B cell (primary cell): ENCODE measurements around the gene NDOR1. TPM values are rescaled to one million over a fixed set of nuclear protein-coding genes. Genes with fewer than 3 reads are reported as not detected.
A peak's percentile ranks its signal among the peaks of the same experiment; 100 is the strongest.

Source experiments
- ATAC-seq: fragments of 200-7000 bp; cut with Tn5 transposase; one replicate; pipeline ENCODE4 v1.10.0; 2021; ENCODE audit warnings: low read depth, mild to moderate bottlenecking, moderate number of reproducible peaks, moderate library complexity
- CTCF ChIA-PET: fragments of 350-600 bp; sonication (Branson Sonifier 250); formaldehyde crosslinking; loops from one replicate; lab custom pipeline; 2021; ENCODE audit warnings: antibody characterized with exemption, inconsistent platforms; lab: Charles Lee
- POLR2A ChIA-PET: fragments of 350-600 bp; sonication (Branson Sonifier 250); formaldehyde crosslinking; loops from one replicate; lab custom pipeline; 2021; ENCODE audit warnings: antibody characterized with exemption; lab: Charles Lee
- DNase-seq: peaks from one replicate; pipeline ENCODE4 v3.0.0; 2013
- H2AFZ ChIP-seq: 2 replicates; pipeline ENCODE4 v1.6.1; 2012; ENCODE audit warnings: mild to moderate bottlenecking, low read depth, low read length; ENCODE audit not compliant: insufficient read depth, poor library complexity, severe bottlenecking
- H3K27ac ChIP-seq, 2 donors: 1 replicate in 1 of 2; 2 replicates in 1 of 2; pipeline ENCODE4 v1.5.1; 2012 to 2013; ENCODE audit warnings: low read length in 2 of 2, mild to moderate bottlenecking in 2 of 2, moderate library complexity in 1 of 2
- H3K27me3 ChIP-seq, 4 experiments: fragments of 200-600 bp in 1 of 4; sonication (generic) in 1 of 4; replicated peaks in 1 of 4; 1 replicate in 2 of 4; 2 replicates in 2 of 4; pipeline versions ENCODE4 v1.6.1 to v1.7.0; 2013 to 2016; ENCODE audit warnings: low read length in 3 of 4, mild to moderate bottlenecking in 2 of 4, mixed read lengths in 1 of 4, moderate library complexity in 1 of 4; ENCODE audit not compliant: insufficient read depth in 4 of 4, control insufficient read depth in 3 of 4; ENCODE audit errors: control extremely low read depth in 1 of 4
- H3K36me3 ChIP-seq, 2 experiments: replicated peaks in 1 of 2; 1 replicate in 1 of 2; 2 replicates in 1 of 2; pipeline versions ENCODE4 v1.6.1 to v1.7.1; 2013; ENCODE audit warnings: low read length in 1 of 2; ENCODE audit not compliant: insufficient read depth in 2 of 2, control insufficient read depth in 1 of 2; ENCODE audit errors: control extremely low read depth in 1 of 2, extremely low read depth in 1 of 2
- H3K4me1 ChIP-seq, 2 donors: fragments of 200-600 bp in 1 of 2; sonication (generic) in 1 of 2; 1 replicate in 1 of 2; 2 replicates in 1 of 2; pipeline versions ENCODE4 v1.5.1 to v1.6.1; 2013 to 2017; ENCODE audit warnings: low read length in 2 of 2; ENCODE audit not compliant: control insufficient read depth in 2 of 2, insufficient read depth in 2 of 2
- H3K4me2 ChIP-seq: replicated peaks from 2 replicates; pipeline ENCODE3; 2012; ENCODE audit warnings: mild to moderate bottlenecking, low read depth, low read length; ENCODE audit not compliant: poor library complexity, severe bottlenecking
- H3K4me3 ChIP-seq, 5 experiments: fragments of 200-600 bp in 1 of 5; sonication (generic) in 1 of 5; 1 replicate in 3 of 5; 2 replicates in 2 of 5; pipeline versions ENCODE4 v1.5.1 to v1.7.0; 2011 to 2016; ENCODE audit warnings: low read length in 4 of 5, mild to moderate bottlenecking in 4 of 5, low read depth in 2 of 5, control low read depth in 1 of 5, moderate library complexity in 1 of 5; ENCODE audit not compliant: insufficient read depth in 1 of 5; ENCODE audit errors: control extremely low read depth in 1 of 5, extremely low read depth in 1 of 5
- H3K79me2 ChIP-seq: fragments of 200-600 bp; sonication (generic); one replicate; pipeline ENCODE4 v1.6.0; 2016; ENCODE audit warnings: low read length; ENCODE audit not compliant: control insufficient read depth, insufficient read depth
- H3K9ac ChIP-seq: fragments of 200-600 bp; sonication (generic); 2 replicates; pipeline ENCODE4 v1.6.1; 2017; ENCODE audit warnings: mild to moderate bottlenecking, low read length, moderate library complexity
- H3K9me3 ChIP-seq, 3 donors: one replicate each; pipeline versions ENCODE4 v1.6.1 to v1.7.1; 2013; ENCODE audit warnings: low read length in 2 of 3; ENCODE audit not compliant: control insufficient read depth in 2 of 3, insufficient read depth in 1 of 3; ENCODE audit errors: control extremely low read depth in 1 of 3
- H4K20me1 ChIP-seq: 2 replicates; pipeline ENCODE4 v1.6.0; 2012; ENCODE audit warnings: mild to moderate bottlenecking, low read length; ENCODE audit not compliant: insufficient read depth, control insufficient read depth, poor library complexity, severe bottlenecking
- H3K27ac Mint-ChIP-seq: one replicate; pipeline ENCODE4 v1.8.0; 2021; ENCODE audit warnings: mixed read lengths
- H3K27me3 Mint-ChIP-seq: one replicate; pipeline ENCODE4 v1.8.0; 2021; ENCODE audit warnings: mixed read lengths
- H3K4me1 Mint-ChIP-seq: one replicate; pipeline ENCODE4 v1.8.0; 2021; ENCODE audit warnings: mixed read lengths
- H3K4me3 Mint-ChIP-seq: one replicate; pipeline ENCODE4 v1.8.0; 2021; ENCODE audit warnings: mixed read lengths
- H3K9me3 Mint-ChIP-seq: one replicate; pipeline ENCODE4 v1.8.0; 2022; ENCODE audit warnings: mixed read lengths; ENCODE audit not compliant: insufficient read depth
- CTCF ChIP-seq: fragments of 200-600 bp; IDR thresholded peaks from one replicate; pipeline ENCODE4 v1.8.0; 2022; ENCODE audit warnings: antibody characterized with exemption, mild to moderate bottlenecking
- EZH2 ChIP-seq: IDR thresholded peaks from 2 replicates; pipeline ENCODE4 v1.6.1; 2012; ENCODE audit warnings: borderline replicate concordance, low read depth, mild to moderate bottlenecking, moderate library complexity, low read length; ENCODE audit not compliant: insufficient read depth, poor library complexity, severe bottlenecking
- whole genome bisulfite sequencing: methylation state at CpG from one replicate; pipeline ENCODE4 v1.1.5; 2013; ENCODE audit warnings: missing lambda C conversion rate; ENCODE audit not compliant: insufficient coverage; 5-methylcytosine and 5-hydroxymethylcytosine counted together
- intact Hi-C: fragments of 100-400 bp; cut with micrococcal nuclease; formaldehyde crosslinking; loops from one replicate; pipeline ENCODE4 v1.10.0; 2022
- polyA plus RNA-seq: library from polyadenylated mRNA; depleted of rRNA; stranded (reverse); fragments of >200 nt; gene quantifications from 2 replicates; pipeline ENCODE4 v1.2.3, GENCODE V29; 2012
- total RNA-seq, 2 donors: library from RNA; stranded (reverse); fragments of 120-200 nt in 1 of 2; gene quantifications; 1 replicate in 1 of 2; 2 replicates in 1 of 2; pipeline versions ENCODE4 v1.2.3 to v1.2.4, GENCODE V29; 2013 to 2022

NDOR1 gene
- total and polyA plus RNA-seq, 2 donors (not counting 1 experiment from before 2014, with no cell fraction given): 36.4 to 40.9 TPM

- no peaks in the 10 kb centered on the region for H4K20me1 ChIP-seq
- no peak for TF ChIP-seq CTCF
- no peak for TF ChIP-seq EZH2
- DNase-seq (no peak), ATAC-seq (no peak)
- no peak overlapping the region for H3K27ac Mint-ChIP-seq
- H3K27ac ChIP-seq: no peak overlapping the region
- intact Hi-C loops: no loop called here
- peak overlapping the region; percentile 74 for H3K4me2 ChIP-seq
- H3K79me2 ChIP-seq: no peaks in the 10 kb centered on the region
- CTCF ChIA-PET: no interaction called here
- H3K4me3 Mint-ChIP-seq: no peak overlapping the region
- no peak overlapping the region for H3K4me3 ChIP-seq
- peaks cover 11% of the 10 kb centered on the region for H3K4me1 Mint-ChIP-seq
- peaks cover 0 to 85% (median 41%) of the 10 kb centered on the region in 4 experiments for H3K27me3 ChIP-seq
- peaks cover 12 to 39% of the 10 kb centered on the region in 2 donors for H3K4me1 ChIP-seq
- no peaks in the 10 kb centered on the region for H3K9me3 Mint-ChIP-seq
- H3K27me3 Mint-ChIP-seq: peaks cover 30% of the 10 kb centered on the region
- peaks cover 0 to 25% (median 0%) of the 10 kb centered on the region in 3 donors for H3K9me3 ChIP-seq
- POLR2A ChIA-PET: no interaction called here
- 49% methylated on average over 31 of the region's 44 CpGs for WGBS
- no peak overlapping the region for H2AFZ ChIP-seq
- no peaks in the 10 kb centered on the region for H3K36me3 ChIP-seq
- no peak overlapping the region for H3K9ac ChIP-seq
Observed at GRCh38 chr9:137167277-137167746, 38.2 kb upstream of the NDOR1 start.

GRCh38 chr9:137167747-137168572, 37.5 kb upstream of the NDOR1 start:
- H3K27ac ChIP-seq: no peak overlapping the region
- CTCF ChIA-PET: no interaction called here
- H3K4me1 ChIP-seq: peaks cover 8 to 35% of the 10 kb centered on the region in 2 donors
- Mint-ChIP-seq H3K4me1 (peaks cover 11% of the 10 kb centered on the region), H3K9me3 (no peaks in the 10 kb centered on the region), H3K4me3 (peak overlapping the region; percentile 59), H3K27ac (no peak overlapping the region), H3K27me3 (peaks cover 28% of the 10 kb centered on the region)
- H3K4me2 ChIP-seq: peak overlapping the region; percentile 74
- no peak for ATAC-seq
- no peaks in the 10 kb centered on the region for H4K20me1 ChIP-seq
- H3K79me2 ChIP-seq: no peaks in the 10 kb centered on the region
- TF ChIP-seq EZH2: no peak
- no peak for TF ChIP-seq CTCF
- no peak for DNase-seq
- WGBS: 13% methylated on average over 54 of the region's 57 CpGs
- no peak overlapping the region for H2AFZ ChIP-seq
- H3K9ac ChIP-seq: no peak overlapping the region
- intact Hi-C loops: no loop called here
- H3K9me3 ChIP-seq: peaks cover 0 to 22% (median 0%) of the 10 kb centered on the region in 3 donors
- no peaks in the 10 kb centered on the region for H3K36me3 ChIP-seq
- H3K27me3 ChIP-seq: peaks cover 0 to 85% (median 40%) of the 10 kb centered on the region in 4 experiments
- no peak overlapping the region for H3K4me3 ChIP-seq
- POLR2A ChIA-PET: no interaction called here
